Hypothalamus (tissue), 51 donors: ENCODE measurements around the gene FHL3.

Source experiments
- DNase-seq, 51 donors: peaks; one replicate each; lab custom pipeline; 2025; lab: John Stamatoyannopoulos, UW

Gene FHL3

GRCh38 chr1:38014724-38015424 lies 9.6 kb upstream of the FHL3 start:
- DNase-seq, result no peak

GRCh38 chr1:38014171-38014570 lies 8.9 kb upstream of the FHL3 start:
- no peak for DNase-seq

DNA sequence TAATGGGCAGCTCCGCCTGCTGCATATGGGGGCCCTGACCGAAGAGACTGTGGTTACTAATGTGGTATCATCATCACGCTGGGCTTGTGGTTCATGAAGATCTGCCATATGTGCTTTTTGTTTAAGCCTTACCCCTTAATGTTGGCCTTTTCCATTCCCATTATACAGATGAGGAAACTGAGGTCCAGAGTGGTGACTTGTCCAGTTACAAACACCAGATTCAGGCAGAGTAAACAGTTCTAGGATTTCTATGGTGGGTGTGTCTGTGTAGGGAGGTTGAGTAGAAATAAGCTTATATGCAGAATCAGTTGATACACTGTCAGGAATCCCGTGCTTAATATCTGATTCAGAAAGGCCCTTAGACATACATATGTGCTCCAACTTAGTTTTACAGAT lies 7.9 kb upstream of the FHL3 start:
- no peak for DNase-seq

DNA sequence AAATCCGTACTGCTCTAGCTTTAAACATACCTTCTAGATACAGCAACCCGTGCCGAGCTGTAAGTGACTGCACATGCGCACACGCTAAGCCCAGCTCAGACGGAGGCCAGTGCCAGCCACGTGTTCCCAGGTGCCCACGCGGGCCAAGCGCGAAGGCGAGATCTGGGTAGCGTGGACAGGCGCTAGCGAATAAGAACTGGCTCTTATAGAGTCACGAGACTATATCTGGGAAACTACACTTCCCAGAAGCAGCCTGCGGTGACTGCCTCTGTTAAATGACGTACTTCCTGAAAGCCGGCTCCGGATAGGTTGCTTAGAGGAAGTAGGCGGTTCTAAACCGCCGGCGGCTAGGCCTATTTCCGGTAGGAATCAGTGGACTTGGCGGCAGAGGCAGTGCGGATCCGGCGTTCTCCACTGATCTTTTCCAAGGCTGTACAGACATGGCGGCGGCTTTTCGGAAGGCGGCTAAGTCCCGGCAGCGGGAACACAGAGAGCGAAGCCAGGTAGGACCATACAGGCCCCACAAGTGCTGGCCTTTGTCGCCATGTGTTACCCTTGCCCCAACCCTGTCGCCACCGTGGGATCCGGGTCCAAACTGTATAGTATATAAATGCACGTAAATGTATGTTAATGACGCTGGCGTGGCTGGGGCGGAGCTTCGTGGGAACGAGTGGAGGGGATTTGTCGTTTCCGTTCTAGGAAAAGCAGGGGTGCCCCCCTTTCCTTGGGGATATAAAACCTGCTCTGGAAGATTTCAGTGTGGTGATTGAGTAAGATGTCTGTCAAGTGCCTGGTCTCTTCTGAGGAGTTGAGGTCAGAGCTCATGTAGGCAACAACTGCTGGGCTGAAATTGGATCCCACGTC lies 7.3 kb upstream of the FHL3 start, which contains the start of gene UTP11:
TSS of gene UTP11 (plus strand) at position 372 of the 864 bp plus-strand sequence. CDS start at position 441, 69 bp downstream.
- DNase-seq, result peak; percentile 38 to 98 (median 92)

DNA sequence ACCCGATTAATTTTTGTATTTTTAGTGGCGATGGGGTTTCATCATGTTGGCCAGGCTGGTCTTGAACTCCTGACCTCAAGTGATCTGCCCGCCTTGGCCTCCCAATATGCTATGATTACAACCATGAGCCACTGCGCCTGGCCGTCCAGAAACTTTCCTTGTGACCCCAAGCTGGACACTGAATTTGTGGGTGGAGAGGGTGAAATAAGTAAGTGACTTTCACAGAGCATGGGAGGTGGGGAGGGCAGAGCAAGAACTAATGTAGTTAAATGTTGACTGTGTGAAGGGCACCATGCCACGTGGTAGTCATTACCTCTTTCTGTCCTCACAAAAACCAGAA lies 4.5 kb upstream of the FHL3 start:
- no peak for DNase-seq

- no peak for DNase-seq
Observed at GRCh38 chr1:38009088-38009840, 4.0 kb upstream of the FHL3 start.

DNA sequence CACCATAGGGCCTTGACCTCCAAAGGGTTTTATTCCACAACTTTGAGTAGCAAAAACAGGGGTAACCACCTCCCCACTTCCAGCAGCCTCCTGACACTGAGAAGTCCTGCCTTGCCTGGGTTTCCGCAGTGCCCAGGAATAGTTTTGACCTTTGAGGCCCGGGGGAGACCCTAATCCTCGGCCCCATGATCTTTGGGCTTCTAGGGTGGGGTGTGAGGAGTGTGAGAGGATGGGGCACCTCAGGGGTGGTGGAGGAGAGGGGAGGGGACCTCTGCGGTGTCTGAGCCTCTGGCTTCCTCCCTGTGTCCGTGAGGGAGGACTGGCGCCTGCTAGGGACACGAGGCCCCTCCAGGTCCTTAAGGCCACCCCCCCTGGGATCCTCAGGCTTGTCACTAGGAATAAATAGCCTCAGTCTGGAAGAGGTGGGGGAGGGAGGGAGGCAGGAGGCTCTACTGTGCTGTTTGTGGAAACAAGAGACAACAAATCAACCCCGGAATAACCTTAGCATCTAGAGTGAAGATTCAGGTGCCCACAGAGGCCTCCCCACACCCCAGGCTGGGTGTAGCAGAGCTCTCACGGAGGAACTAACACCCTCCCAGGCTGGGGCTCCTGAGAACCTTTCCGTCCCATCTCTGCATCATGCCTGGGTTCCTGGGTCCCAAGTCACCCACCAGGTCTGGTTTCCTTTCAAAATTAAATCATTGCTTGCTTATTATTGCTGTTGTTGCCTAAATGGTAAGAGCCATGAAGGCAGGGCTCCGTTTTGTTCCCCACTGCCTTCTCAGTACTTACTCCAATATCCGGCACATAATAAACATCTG lies 904 bp upstream of the FHL3 start:
- no peak for DNase-seq

DNA sequence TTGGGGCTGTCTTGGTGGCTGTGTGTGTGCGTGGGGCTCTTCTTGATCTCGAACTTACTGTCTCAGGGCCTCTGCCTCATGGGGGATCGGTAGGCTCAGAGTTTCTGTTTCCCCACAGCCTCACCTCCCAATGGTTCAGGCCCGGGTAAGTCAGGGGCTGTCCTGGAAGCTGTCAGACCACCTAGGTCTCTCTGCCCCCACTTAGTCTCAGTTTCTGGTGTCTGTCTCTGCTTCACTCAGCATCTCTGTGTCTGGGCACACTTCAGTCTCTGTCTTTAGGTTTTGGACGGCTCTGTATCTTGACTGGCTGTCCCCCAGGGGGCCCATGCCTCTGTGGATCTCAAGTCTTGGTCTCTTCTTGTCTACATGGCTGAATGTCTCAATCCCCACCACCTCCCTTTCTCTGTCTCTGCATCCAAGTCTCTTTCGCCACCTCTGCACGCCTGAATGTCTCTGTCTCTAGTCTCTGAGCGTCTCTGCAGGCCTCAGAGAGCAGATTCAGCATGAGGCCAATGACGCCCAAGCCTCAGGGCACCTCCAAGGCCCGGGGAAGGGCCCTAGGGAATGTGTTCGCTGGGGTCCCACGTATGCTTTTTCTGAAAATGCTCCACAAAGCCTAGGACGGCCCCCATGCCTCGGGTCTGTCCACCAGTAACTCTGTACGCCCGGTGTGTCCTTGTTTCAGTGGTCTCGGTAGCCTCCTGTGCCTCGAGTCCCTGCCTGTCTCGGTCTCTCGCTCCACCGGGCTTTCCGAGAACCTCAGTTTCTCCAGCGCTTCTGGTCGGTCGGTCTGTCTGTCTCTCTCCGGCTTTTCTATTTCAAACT lies 818 bp downstream of the FHL3 start:
- DNase-seq, result no peak

DNA sequence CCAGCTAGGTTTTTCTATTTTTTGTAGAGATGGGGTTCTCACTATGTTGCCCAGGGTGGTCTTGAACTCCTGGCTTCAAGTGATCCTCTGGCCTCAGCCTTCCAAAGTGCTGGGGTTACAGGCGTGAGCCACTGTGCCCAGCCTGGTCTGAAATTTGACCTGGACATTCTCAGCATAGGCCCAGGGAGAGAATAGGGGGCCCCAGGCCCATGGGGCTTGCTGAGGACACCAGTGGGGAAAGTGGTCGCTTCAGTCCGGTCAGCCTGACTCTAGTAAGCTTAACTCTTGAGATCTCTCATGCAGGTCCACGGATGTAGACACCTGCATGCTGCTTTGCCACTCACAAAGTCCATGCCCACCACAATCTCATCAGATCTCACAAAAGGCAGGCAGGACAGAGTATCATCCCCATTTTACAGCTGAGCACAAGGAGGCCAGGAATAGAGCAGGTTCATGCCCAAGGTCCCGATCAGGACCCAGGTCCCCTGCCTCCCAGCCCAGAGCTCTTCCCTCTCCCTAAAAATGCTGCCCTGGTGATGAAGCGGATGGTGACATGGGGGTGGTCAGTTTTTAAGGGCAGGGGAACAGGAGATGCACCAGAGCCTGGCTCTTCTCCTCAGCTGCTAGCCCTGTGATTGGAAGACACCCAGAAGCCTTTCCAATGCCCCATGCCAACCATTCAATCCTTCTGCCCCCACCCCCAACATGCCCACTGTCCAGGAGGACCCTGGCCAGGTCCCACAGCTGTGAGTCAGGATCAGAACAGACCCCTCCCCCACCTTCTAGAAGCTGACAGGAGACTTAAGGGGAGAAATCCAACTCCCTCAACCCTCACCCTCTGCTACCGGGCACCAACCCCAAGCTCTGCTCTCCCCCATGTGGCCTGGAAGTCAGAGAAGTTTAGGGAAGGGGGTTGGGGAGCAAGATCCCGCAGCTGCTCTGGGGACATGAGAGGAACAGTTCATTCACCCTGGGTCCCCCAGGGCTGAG lies 1.8 kb downstream of the FHL3 start:
- peak in 13 of 51 donors; percentile 19 to 73 (median 43) for DNase-seq

DNA sequence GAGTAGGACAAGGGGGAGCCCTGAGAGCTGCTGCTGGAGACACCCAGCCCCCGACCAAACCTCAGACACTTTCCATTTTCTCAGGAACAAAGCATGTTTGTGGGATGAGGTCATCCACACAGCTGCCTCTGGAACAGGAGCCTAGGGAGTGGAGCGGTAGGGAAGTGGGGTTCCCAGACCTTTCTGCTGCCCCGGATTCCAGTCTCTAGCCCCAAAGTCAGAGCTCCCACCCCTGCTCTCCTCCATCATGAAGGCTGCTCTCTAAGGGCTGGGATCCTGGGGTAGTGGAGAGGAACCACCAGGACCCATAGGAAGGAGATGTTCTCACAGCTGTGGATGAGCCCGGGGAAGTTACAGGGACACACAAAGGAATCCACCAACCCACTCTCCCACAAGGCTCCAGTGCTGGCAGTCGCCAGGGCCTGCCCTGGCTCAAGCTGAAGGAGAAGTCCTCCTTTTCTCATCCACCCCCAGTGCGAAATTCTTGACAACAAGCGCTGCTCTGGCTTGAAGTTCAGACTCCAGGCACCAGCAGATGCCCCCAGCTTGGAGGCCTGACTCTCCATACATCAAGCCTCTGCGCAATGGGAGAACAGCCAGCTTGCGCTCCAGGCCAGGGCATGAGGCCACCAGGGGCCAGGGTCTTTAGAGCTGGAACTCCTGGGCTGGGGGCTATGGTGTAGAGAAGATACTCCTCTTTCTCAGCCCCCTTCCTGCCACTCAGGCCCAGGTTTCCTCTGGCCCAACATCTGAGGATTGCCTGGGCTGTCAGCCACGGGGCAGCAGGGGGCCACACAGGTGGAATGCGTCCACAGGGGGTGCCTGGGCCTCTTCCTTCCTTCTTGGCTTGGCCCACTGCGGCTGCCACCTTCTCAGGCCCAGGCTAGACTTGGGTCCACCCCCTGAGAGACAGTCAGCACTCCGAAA lies 4.5 kb downstream of the FHL3 start:
- no peak for DNase-seq

- DNase-seq, result no peak
Observed at GRCh38 chr1:38000233-38000528, 5.1 kb downstream of the FHL3 start.

GRCh38 chr1:37999430-38000232 lies 5.7 kb downstream of the FHL3 start:
- DNase-seq, result peak in 1 of 51 donors; percentile 10

DNA sequence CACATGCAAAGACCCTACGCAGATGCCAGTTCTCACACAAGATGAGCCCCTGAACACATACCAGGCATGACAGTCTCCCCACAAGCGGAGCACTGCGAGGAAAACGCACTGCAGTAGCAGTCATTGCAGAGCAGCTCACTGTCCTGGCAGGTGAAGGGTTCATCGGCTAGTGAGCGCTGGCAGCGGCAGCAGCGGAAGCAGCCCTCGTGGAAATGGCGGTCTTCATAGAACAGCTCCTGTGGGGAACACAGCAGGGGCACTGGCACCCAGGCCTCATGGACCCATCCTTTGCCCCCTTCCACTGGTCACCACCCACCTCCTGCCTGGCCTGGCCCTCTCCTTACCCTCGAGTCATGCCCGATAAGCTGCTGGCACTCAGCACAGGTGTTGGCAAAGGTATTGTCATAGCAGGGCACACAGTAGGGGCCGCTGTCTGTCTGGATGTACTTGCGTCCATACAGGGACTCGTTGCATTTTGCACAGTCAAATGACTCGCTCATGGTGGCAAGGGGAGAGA lies 6.3 kb downstream of the FHL3 start:
- no peak for DNase-seq

GRCh38 chr1:37998089-37998808 lies 7.1 kb downstream of the FHL3 start:
- no peak for DNase-seq

GRCh38 chr1:37997256-37998088 lies 7.8 kb downstream of the FHL3 start:
- no peak for DNase-seq
